A549 (cell line): Measurements from ENCODE around the gene C2. TPM values are rescaled to one million over a fixed set of nuclear protein-coding genes. Genes with fewer than 3 reads are reported as not detected.

Source experiments
- ATAC-seq, 2 experiments: fragments of 200-7000 bp in 1 of 2; fragments of >200 bp in 1 of 2; cut with Nextera tagmentation in 1 of 2; cut with Tn5 transposase in 1 of 2; 3 replicates each; pipeline versions ENCODE4 v1.8.0 to v1.9.1; 2018 to 2020; ENCODE audit warnings: mild to moderate bottlenecking in 1 of 2, moderate library complexity in 1 of 2
- CTCF ChIA-PET: fragments of 300-600 bp; sonication (Branson Sonifier 250); formaldehyde crosslinking; extraction: SDS; loops from one replicate; lab custom pipeline; 2021; ENCODE audit warnings: antibody characterized with exemption, inconsistent platforms; lab: Yijun Ruan, JAX
- POLR2A ChIA-PET: fragments of 350-600 bp; formaldehyde crosslinking; extraction: SDS; loops from one replicate; lab custom pipeline; 2021; ENCODE audit warnings: antibody characterized with exemption, inconsistent platforms; lab: Yijun Ruan, JAX
- DNase-seq, 2 experiments: peaks; one replicate each; pipeline versions ENCODE4 v3.0.0 to v3.0.0-alpha.2; 2011 to 2016; ENCODE audit warnings: low read depth in 1 of 2, low spot score in 1 of 2
- FAIRE-seq: peaks from 2 replicates; lab custom pipeline; 2011; peaks lifted over from hg19 to GRCh38; lab: Jason Lieb, UNC
- H3K27ac ChIP-seq, 2 experiments: fragments of >200 bp; sonication (Bioruptor Twin); formaldehyde crosslinking; 3 replicates each; pipeline ENCODE4 v1.5.1; 2016 to 2017
- H3K4me1 ChIP-seq: fragments of >200 bp; sonication (Bioruptor Twin); formaldehyde crosslinking; 3 replicates; pipeline ENCODE4 v1.6.1; 2016
- H3K4me2 ChIP-seq: fragments of >200 bp; sonication (Bioruptor Twin); formaldehyde crosslinking; 3 replicates; pipeline ENCODE4 v1.6.1; 2016
- H3K4me3 ChIP-seq: fragments of >200 bp; sonication (Bioruptor Twin); formaldehyde crosslinking; 3 replicates; pipeline ENCODE4 v1.5.1; 2016
- H3K9me3 ChIP-seq: fragments of >200 bp; sonication (Bioruptor Twin); formaldehyde crosslinking; 3 replicates; pipeline ENCODE4 v1.6.1; 2016
- CEBPB ChIP-seq, 2 experiments: fragments of >200 bp in 1 of 2; sonication (Bioruptor Twin) in 1 of 2; formaldehyde crosslinking in 1 of 2; IDR thresholded peaks; 2 replicates each; pipeline ENCODE4 v1.6.1; 2012 to 2016
- CHD2 ChIP-seq: fragments of 150-350 bp; IDR thresholded peaks from 2 replicates; pipeline ENCODE4 v1.6.1; 2014; ENCODE audit warnings: low read length; ENCODE audit not compliant: partially characterized antibody
- CHD4 ChIP-seq: fragments of 200-600 bp; sonication (generic); IDR thresholded peaks from 2 replicates; pipeline ENCODE4 v1.6.1; 2016; ENCODE audit warnings: antibody characterized with exemption, mild to moderate bottlenecking, borderline replicate concordance
- EP300 ChIP-seq, 2 experiments: fragments of >200 bp; sonication (Bioruptor Twin); formaldehyde crosslinking; IDR thresholded peaks; 2 replicates in 1 of 2; 3 replicates in 1 of 2; pipeline ENCODE4 v1.6.1; 2016 to 2017
- FOSB ChIP-seq: fragments of 250-450 bp; sonication (Bioruptor Pico); IDR thresholded peaks from 2 replicates; pipeline ENCODE4 v1.5.0; 2020; ENCODE audit warnings: mild to moderate bottlenecking, moderate library complexity
- HEYL ChIP-seq: fragments of 250-450 bp; sonication (Bioruptor Pico); IDR thresholded peaks from 2 replicates; pipeline ENCODE4 v1.8.0; 2021; ENCODE audit warnings: mild to moderate bottlenecking, moderate library complexity
- JUN ChIP-seq, 2 experiments: fragments of >200 bp; sonication (Bioruptor Twin); formaldehyde crosslinking; IDR thresholded peaks; 2 replicates in 1 of 2; 3 replicates in 1 of 2; pipeline ENCODE4 v1.6.1; 2016 to 2017
- JUNB ChIP-seq: fragments of >200 bp; sonication (Bioruptor Twin); formaldehyde crosslinking; IDR thresholded peaks from 2 replicates; pipeline ENCODE4 v1.6.1; 2016
- KDM1A ChIP-seq: fragments of 200-600 bp; sonication (generic); IDR thresholded peaks from 2 replicates; pipeline ENCODE4 v1.6.1; 2016; ENCODE audit warnings: low read depth, mild to moderate bottlenecking
- MAZ ChIP-seq: fragments of 150-350 bp; IDR thresholded peaks from 2 replicates; pipeline ENCODE4 v1.6.1; 2014; ENCODE audit warnings: antibody characterized with exemption, low read depth, low read length, borderline replicate concordance
- RARB ChIP-seq: fragments of 250-450 bp; sonication (Bioruptor Pico); IDR thresholded peaks from 2 replicates; pipeline ENCODE4 v1.8.0; 2021; ENCODE audit warnings: mild to moderate bottlenecking, moderate library complexity
- RNF2 ChIP-seq: fragments of 200-600 bp; sonication (generic); IDR thresholded peaks from 2 replicates; pipeline ENCODE4 v1.6.1; 2016; ENCODE audit warnings: low read depth, mild to moderate bottlenecking, antibody characterized with exemption, moderate library complexity, borderline replicate concordance
- ZNF302 ChIP-seq: fragments of 250-450 bp; sonication (Bioruptor Pico); IDR thresholded peaks from 2 replicates; pipeline ENCODE4 v1.9.0; 2021; ENCODE audit warnings: inconsistent platforms, mild to moderate bottlenecking, moderate library complexity
- WGBS: methylation state at CpG from one replicate; pipeline ENCODE4 v1.1.6; 2017; ENCODE audit errors: missing lambda C conversion rate; 5-methylcytosine and 5-hydroxymethylcytosine counted together
- polyA plus RNA-seq, 4 experiments: library from polyadenylated mRNA; depleted of rRNA in 3 of 4; stranded (reverse); fragments of >200 nt; fragmentation: RNase III in 1 of 4; extraction: RNeasy Plus Mini Kit Qiagen cat#74134 plus additional on column Dnase treatment in 1 of 4; gene quantifications; 2 replicates in 3 of 4; 3 replicates in 1 of 4; pipeline ENCODE4 v1.2.3, GENCODE V29; 2011 to 2017
- TF ChIP-seq, protein P1 (sequence below): IDR thresholded peaks from 2 replicates; pipeline ENCODE4 v1.6.1; 2012; ENCODE audit warnings: low read depth, borderline replicate concordance
- TF ChIP-seq, protein P2 (sequence below): fragments of >200 bp; sonication (Bioruptor Twin); formaldehyde crosslinking; IDR thresholded peaks from 3 replicates; pipeline ENCODE4 v1.5.1; 2016
- TF ChIP-seq, protein P3 (sequence below): fragments of 250-450 bp; sonication (Bioruptor Pico); IDR thresholded peaks from 2 replicates; pipeline ENCODE4 v1.5.0; 2021; ENCODE audit warnings: mild to moderate bottlenecking, moderate library complexity, borderline replicate concordance
- TF ChIP-seq, protein P4 (sequence below): fragments of 200-600 bp; sonication (generic); IDR thresholded peaks from 2 replicates; pipeline ENCODE4 v1.6.1; 2016; ENCODE audit warnings: antibody characterized with exemption, mild to moderate bottlenecking, moderate library complexity
- TF ChIP-seq, protein P5 (sequence below): fragments of 150-350 bp; IDR thresholded peaks from 2 replicates; pipeline ENCODE4 v1.6.1; 2014; ENCODE audit warnings: low read depth, mild to moderate bottlenecking, low read length
- TF ChIP-seq, protein P6 (sequence below): fragments of 250-450 bp; sonication (Bioruptor Pico); IDR thresholded peaks from 2 replicates; pipeline ENCODE4 v1.5.0; 2020; ENCODE audit warnings: low read depth, mild to moderate bottlenecking, moderate library complexity

Gene C2
- polyA plus RNA-seq, 2 of the 4 experiments (the other 2 are of a cell fraction), result 0.22 to 0.87 TPM

DNA sequence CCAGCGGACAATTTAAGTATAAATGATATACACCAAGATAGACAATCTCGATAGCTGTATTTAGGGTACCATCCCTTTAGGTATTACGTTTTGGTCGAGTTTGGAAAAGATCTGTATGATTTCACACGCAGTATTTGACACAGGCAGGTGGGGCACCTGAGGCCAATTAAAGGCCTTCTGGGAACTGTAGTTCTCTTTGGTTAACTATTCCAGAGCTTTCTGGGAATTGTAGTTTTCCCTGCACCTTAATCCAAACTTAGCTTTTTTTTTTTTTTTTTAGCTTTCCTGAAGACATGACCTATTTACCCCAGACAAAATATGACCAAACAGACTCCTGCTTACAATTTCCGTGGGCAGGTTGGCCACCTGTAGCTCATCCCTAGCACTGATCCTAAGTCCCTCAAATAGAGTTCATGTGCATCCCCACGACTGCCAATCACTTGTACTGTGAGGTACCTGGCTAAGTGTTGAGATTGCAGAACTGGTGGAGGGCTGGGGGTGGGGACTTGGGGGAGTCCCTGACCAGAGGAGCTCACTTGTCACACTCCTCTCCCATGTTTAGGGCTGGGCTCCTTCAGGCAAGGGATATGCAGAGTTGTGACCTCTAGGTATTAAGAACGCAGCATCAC, 29.0 kb upstream of the C2 start:
- Histone ChIP-seq H3K9me3 (no peaks in the 10 kb centered on the region), H3K27ac (peak overlapping the region; percentile 89 to 96), H3K4me1 (peaks cover 24% of the 10 kb centered on the region), H3K4me2 (peak overlapping the region; percentile 91), H3K4me3 (peak overlapping the region; percentile 97)
- FAIRE-seq (no peak), DNase-seq (peak; percentile 26 to 52), ATAC-seq (peak; percentile 62 to 68; a peak in 5 of 6 replicates)
- ChIA-PET POLR2A (interaction anchor here (0.6 to 2.1 kb wide), 12 partner anchors 36 to 1347 kb away, joined by 3 to 14 read pairs (median 4); partner anchors contain the start of genes C6orf47, CFB, HSPA1A and HSPA1B), CTCF (interaction anchor here (0.6 to 1.9 kb wide), 4 partner anchors 15 to 103 kb away, joined by 3 to 14 read pairs (median 5); no protein-coding TSS in a partner anchor)
- 17% methylated on average over 7 of the region's 8 CpGs for WGBS
- TF ChIP-seq, protein P1, sequence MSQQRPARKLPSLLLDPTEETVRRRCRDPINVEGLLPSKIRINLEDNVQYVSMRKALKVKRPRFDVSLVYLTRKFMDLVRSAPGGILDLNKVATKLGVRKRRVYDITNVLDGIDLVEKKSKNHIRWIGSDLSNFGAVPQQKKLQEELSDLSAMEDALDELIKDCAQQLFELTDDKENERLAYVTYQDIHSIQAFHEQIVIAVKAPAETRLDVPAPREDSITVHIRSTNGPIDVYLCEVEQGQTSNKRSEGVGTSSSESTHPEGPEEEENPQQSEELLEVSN, result no peak
- TF ChIP-seq, protein P2, sequence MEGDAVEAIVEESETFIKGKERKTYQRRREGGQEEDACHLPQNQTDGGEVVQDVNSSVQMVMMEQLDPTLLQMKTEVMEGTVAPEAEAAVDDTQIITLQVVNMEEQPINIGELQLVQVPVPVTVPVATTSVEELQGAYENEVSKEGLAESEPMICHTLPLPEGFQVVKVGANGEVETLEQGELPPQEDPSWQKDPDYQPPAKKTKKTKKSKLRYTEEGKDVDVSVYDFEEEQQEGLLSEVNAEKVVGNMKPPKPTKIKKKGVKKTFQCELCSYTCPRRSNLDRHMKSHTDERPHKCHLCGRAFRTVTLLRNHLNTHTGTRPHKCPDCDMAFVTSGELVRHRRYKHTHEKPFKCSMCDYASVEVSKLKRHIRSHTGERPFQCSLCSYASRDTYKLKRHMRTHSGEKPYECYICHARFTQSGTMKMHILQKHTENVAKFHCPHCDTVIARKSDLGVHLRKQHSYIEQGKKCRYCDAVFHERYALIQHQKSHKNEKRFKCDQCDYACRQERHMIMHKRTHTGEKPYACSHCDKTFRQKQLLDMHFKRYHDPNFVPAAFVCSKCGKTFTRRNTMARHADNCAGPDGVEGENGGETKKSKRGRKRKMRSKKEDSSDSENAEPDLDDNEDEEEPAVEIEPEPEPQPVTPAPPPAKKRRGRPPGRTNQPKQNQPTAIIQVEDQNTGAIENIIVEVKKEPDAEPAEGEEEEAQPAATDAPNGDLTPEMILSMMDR, result no peak
- no peak for TF ChIP-seq HEYL
- TF ChIP-seq RNF2, result no peak
- TF ChIP-seq CHD4, result no peak
- TF ChIP-seq ZNF302 (CRISPR knock-in tag), result no peak
- TF ChIP-seq, protein P3, sequence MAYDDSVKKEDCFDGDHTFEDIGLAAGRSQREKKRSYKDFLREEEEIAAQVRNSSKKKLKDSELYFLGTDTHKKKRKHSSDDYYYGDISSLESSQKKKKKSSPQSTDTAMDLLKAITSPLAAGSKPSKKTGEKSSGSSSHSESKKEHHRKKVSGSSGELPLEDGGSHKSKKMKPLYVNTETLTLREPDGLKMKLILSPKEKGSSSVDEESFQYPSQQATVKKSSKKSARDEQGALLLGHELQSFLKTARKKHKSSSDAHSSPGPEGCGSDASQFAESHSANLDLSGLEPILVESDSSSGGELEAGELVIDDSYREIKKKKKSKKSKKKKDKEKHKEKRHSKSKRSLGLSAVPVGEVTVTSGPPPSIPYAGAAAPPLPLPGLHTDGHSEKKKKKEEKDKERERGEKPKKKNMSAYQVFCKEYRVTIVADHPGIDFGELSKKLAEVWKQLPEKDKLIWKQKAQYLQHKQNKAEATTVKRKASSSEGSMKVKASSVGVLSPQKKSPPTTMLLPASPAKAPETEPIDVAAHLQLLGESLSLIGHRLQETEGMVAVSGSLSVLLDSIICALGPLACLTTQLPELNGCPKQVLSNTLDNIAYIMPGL, result no peak
- no peak for TF ChIP-seq EP300 (IDR thresholded peaks at IDR 0.05)
- TF ChIP-seq RARB (CRISPR knock-in tag), result no peak
- no peak for TF ChIP-seq CHD2
- TF ChIP-seq JUNB, result no peak
- TF ChIP-seq, protein P4, sequence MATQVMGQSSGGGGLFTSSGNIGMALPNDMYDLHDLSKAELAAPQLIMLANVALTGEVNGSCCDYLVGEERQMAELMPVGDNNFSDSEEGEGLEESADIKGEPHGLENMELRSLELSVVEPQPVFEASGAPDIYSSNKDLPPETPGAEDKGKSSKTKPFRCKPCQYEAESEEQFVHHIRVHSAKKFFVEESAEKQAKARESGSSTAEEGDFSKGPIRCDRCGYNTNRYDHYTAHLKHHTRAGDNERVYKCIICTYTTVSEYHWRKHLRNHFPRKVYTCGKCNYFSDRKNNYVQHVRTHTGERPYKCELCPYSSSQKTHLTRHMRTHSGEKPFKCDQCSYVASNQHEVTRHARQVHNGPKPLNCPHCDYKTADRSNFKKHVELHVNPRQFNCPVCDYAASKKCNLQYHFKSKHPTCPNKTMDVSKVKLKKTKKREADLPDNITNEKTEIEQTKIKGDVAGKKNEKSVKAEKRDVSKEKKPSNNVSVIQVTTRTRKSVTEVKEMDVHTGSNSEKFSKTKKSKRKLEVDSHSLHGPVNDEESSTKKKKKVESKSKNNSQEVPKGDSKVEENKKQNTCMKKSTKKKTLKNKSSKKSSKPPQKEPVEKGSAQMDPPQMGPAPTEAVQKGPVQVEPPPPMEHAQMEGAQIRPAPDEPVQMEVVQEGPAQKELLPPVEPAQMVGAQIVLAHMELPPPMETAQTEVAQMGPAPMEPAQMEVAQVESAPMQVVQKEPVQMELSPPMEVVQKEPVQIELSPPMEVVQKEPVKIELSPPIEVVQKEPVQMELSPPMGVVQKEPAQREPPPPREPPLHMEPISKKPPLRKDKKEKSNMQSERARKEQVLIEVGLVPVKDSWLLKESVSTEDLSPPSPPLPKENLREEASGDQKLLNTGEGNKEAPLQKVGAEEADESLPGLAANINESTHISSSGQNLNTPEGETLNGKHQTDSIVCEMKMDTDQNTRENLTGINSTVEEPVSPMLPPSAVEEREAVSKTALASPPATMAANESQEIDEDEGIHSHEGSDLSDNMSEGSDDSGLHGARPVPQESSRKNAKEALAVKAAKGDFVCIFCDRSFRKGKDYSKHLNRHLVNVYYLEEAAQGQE, result no peak
- TF ChIP-seq FOSB, result no peak
- TF ChIP-seq, protein P5, sequence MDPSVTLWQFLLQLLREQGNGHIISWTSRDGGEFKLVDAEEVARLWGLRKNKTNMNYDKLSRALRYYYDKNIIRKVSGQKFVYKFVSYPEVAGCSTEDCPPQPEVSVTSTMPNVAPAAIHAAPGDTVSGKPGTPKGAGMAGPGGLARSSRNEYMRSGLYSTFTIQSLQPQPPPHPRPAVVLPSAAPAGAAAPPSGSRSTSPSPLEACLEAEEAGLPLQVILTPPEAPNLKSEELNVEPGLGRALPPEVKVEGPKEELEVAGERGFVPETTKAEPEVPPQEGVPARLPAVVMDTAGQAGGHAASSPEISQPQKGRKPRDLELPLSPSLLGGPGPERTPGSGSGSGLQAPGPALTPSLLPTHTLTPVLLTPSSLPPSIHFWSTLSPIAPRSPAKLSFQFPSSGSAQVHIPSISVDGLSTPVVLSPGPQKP, result no peak
- TF ChIP-seq JUN (IDR thresholded peaks at IDR 0.05), result no peak
- TF ChIP-seq MAZ, result no peak
- TF ChIP-seq CEBPB (IDR thresholded peaks at IDR 0.05), result no peak
- TF ChIP-seq, protein P6, sequence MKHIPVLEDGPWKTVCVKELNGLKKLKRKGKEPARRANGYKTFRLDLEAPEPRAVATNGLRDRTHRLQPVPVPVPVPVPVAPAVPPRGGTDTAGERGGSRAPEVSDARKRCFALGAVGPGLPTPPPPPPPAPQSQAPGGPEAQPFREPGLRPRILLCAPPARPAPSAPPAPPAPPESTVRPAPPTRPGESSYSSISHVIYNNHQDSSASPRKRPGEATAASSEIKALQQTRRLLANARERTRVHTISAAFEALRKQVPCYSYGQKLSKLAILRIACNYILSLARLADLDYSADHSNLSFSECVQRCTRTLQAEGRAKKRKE, result no peak
- TF ChIP-seq KDM1A, result no peak
